CD14-positive monocyte (primary cell): ENCODE data around the gene TSPAN8. TPM values are rescaled to one million over a fixed set of nuclear protein-coding genes. Genes with fewer than 3 reads are reported as not detected.

Experiments used
- DNase-seq, 3 donors: peaks; one replicate each; pipeline ENCODE4 v3.0.0-alpha.2; 2011 to 2022
- H2AFZ ChIP-seq: 2 replicates; pipeline ENCODE4 v1.6.0; 2012; ENCODE audit warnings: mild to moderate bottlenecking, low read depth, low read length, inconsistent platforms; ENCODE audit not compliant: insufficient read depth, poor library complexity, severe bottlenecking
- H3K27ac ChIP-seq, 2 donors: 1 replicate in 1 of 2; 2 replicates in 1 of 2; pipeline ENCODE4 v1.5.1; 2012 to 2013; ENCODE audit warnings: low read length in 2 of 2, control low read depth in 1 of 2, inconsistent platforms in 1 of 2, low read depth in 1 of 2, mild to moderate bottlenecking in 1 of 2
- H3K27me3 ChIP-seq, 2 donors: one replicate each; pipeline versions ENCODE4 v1.6.0 to v1.6.1; 2011 to 2013; ENCODE audit warnings: low read length in 2 of 2; ENCODE audit not compliant: control insufficient read depth in 2 of 2, insufficient read depth in 2 of 2
- H3K36me3 ChIP-seq, 2 donors: replicated peaks in 1 of 2; 1 replicate in 1 of 2; 2 replicates in 1 of 2; pipeline versions ENCODE4 v1.5.1 to v1.6.1; 2012 to 2013; ENCODE audit warnings: low read length in 2 of 2, control low read depth in 1 of 2, inconsistent platforms in 1 of 2, mild to moderate bottlenecking in 1 of 2; ENCODE audit not compliant: insufficient read depth in 2 of 2, control insufficient read depth in 1 of 2
- H3K4me1 ChIP-seq, 2 donors: 1 replicate in 1 of 2; 2 replicates in 1 of 2; pipeline versions ENCODE4 v1.5.1 to v1.6.1; 2012 to 2013; ENCODE audit warnings: low read length in 2 of 2, control low read depth in 1 of 2, inconsistent platforms in 1 of 2, mild to moderate bottlenecking in 1 of 2, moderate library complexity in 1 of 2; ENCODE audit not compliant: insufficient read depth in 2 of 2, control insufficient read depth in 1 of 2
- H3K4me2 ChIP-seq: replicated peaks from 2 replicates; pipeline ENCODE3; 2012; ENCODE audit warnings: low read length, moderate library complexity, mild to moderate bottlenecking; ENCODE audit not compliant: poor library complexity, severe bottlenecking; ENCODE audit errors: extremely low read depth
- H3K4me3 ChIP-seq, 3 experiments: fragments of 200-600 bp in 1 of 3; sonication (generic) in 1 of 3; replicated peaks in 1 of 3; 1 replicate in 2 of 3; 2 replicates in 1 of 3; pipeline ENCODE4 v1.5.1; 2011 to 2013; ENCODE audit warnings: low read length in 3 of 3, mild to moderate bottlenecking in 3 of 3, control low read depth in 2 of 3, low read depth in 2 of 3, inconsistent platforms in 1 of 3, moderate library complexity in 1 of 3
- H3K79me2 ChIP-seq: 2 replicates; pipeline ENCODE4 v1.6.0; 2012; ENCODE audit warnings: mild to moderate bottlenecking, control low read depth, inconsistent platforms, low read length, moderate library complexity; ENCODE audit not compliant: insufficient read depth
- H3K9ac ChIP-seq: 2 replicates; pipeline ENCODE4 v1.6.0; 2017; ENCODE audit warnings: low read length, mild to moderate bottlenecking; ENCODE audit not compliant: insufficient read depth, poor library complexity, severe bottlenecking
- H3K9me3 ChIP-seq, 2 donors: replicated peaks in 1 of 2; 1 replicate in 1 of 2; 2 replicates in 1 of 2; pipeline versions ENCODE4 v1.5.1 to v1.6.1; 2012 to 2013; ENCODE audit warnings: low read length in 2 of 2, control low read depth in 1 of 2; ENCODE audit not compliant: control insufficient read depth in 1 of 2, insufficient read depth in 1 of 2
- H4K20me1 ChIP-seq: 2 replicates; pipeline ENCODE4 v1.6.0; 2012; ENCODE audit warnings: mild to moderate bottlenecking, low read length, control low read depth, moderate library complexity; ENCODE audit not compliant: insufficient read depth
- H3K27ac Mint-ChIP-seq, 7 donors: one replicate each; pipeline ENCODE4 v1.8.0; 2020; ENCODE audit warnings: mild to moderate bottlenecking in 7 of 7, mixed read lengths in 7 of 7, moderate library complexity in 6 of 7, inconsistent platforms in 2 of 7
- H3K27me3 Mint-ChIP-seq, 3 donors: one replicate each; pipeline ENCODE4 v1.8.0; 2021 to 2022; ENCODE audit warnings: low read depth in 3 of 3, mild to moderate bottlenecking in 3 of 3, mixed read lengths in 3 of 3, moderate library complexity in 3 of 3, inconsistent platforms in 1 of 3
- H3K36me3 Mint-ChIP-seq, 2 donors: one replicate each; pipeline ENCODE4 v1.8.0; 2020; ENCODE audit warnings: mixed read lengths in 2 of 2, inconsistent platforms in 1 of 2, mild to moderate bottlenecking in 1 of 2
- H3K4me1 Mint-ChIP-seq: one replicate; pipeline ENCODE4 v1.8.0; 2020; ENCODE audit warnings: mild to moderate bottlenecking, mixed read lengths
- H3K4me3 Mint-ChIP-seq, 2 donors: one replicate each; pipeline ENCODE4 v1.8.0; 2020; ENCODE audit warnings: mild to moderate bottlenecking in 2 of 2, mixed read lengths in 2 of 2, moderate library complexity in 1 of 2
- H3K9me3 Mint-ChIP-seq, 7 donors: one replicate each; pipeline ENCODE4 v1.8.0; 2020 to 2022; ENCODE audit warnings: mixed read lengths in 7 of 7, mild to moderate bottlenecking in 6 of 7, moderate library complexity in 6 of 7, inconsistent platforms in 2 of 7
- CTCF ChIP-seq: fragments of 200-600 bp; IDR thresholded peaks from one replicate; pipeline ENCODE4 v1.8.0; 2022; ENCODE audit warnings: antibody characterized with exemption, mild to moderate bottlenecking
- WGBS: methylation state at CpG from one replicate; pipeline ENCODE4 v1.1.5; 2013; ENCODE audit warnings: missing lambda C conversion rate; ENCODE audit not compliant: insufficient coverage; 5-methylcytosine and 5-hydroxymethylcytosine counted together
- intact Hi-C, 2 donors: fragments of 100-400 bp; cut with micrococcal nuclease; formaldehyde crosslinking; loops; one replicate each; pipeline versions ENCODE4 v1.15.0 to v1.15.1; 2023
- polyA plus RNA-seq, 3 donors: library from polyadenylated mRNA; depleted of rRNA in 1 of 3; unstranded in 2 of 3; stranded (reverse) in 1 of 3; fragments of 300-500 nt in 2 of 3; fragments of >200 nt in 1 of 3; fragmentation: Illumina TruSeq in 2 of 3; gene quantifications; 1 replicate in 2 of 3; 2 replicates in 1 of 3; pipeline ENCODE4 v1.2.3, GENCODE V29; 2012 to 2021

Gene TSPAN8
- polyA plus RNA-seq, 3 donors, result not detected

GRCh38 chr12:71134405-71134804, 23.4 kb downstream of the TSPAN8 start:
- Mint-ChIP-seq H3K4me1 (no peaks in the 10 kb centered on the region), H3K27ac (no peak overlapping the region), H3K9me3 (peaks cover 0 to 3% (median 2%) of the 10 kb centered on the region in 7 donors), H3K4me3 (no peak overlapping the region), H3K36me3 (no peaks in the 10 kb centered on the region), H3K27me3 (peaks cover 0 to 4% (median 3%) of the 10 kb centered on the region in 3 donors)
- Histone ChIP-seq H2AFZ (no peak overlapping the region), H3K4me1 (no peaks in the 10 kb centered on the region), H3K27me3 (no peaks in the 10 kb centered on the region), H3K27ac (no peak overlapping the region), H3K79me2 (no peaks in the 10 kb centered on the region), H3K4me2 (no peak overlapping the region), H4K20me1 (no peaks in the 10 kb centered on the region), H3K9ac (no peak overlapping the region), H3K4me3 (no peak overlapping the region), H3K36me3 (no peaks in the 10 kb centered on the region), H3K9me3 (no peaks in the 10 kb centered on the region)
- WGBS, result no CpG with 5 or more reads among the region's 2 CpGs
- intact Hi-C loops, result no loop called here
- DNase-seq, result no peak
- TF ChIP-seq CTCF, result no peak

- Histone ChIP-seq H3K36me3 (no peaks in the 10 kb centered on the region), H2AFZ (no peak overlapping the region), H3K27me3 (no peaks in the 10 kb centered on the region), H4K20me1 (no peaks in the 10 kb centered on the region), H3K4me2 (no peak overlapping the region), H3K4me3 (no peak overlapping the region), H3K27ac (no peak overlapping the region), H3K9me3 (no peaks in the 10 kb centered on the region), H3K4me1 (no peaks in the 10 kb centered on the region), H3K79me2 (no peaks in the 10 kb centered on the region), H3K9ac (no peak overlapping the region)
- H3K27me3 Mint-ChIP-seq, result peaks cover 0 to 3% (median 2%) of the 10 kb centered on the region in 3 donors
- no peak for TF ChIP-seq CTCF
- intact Hi-C loops, result no loop called here
- H3K9me3 Mint-ChIP-seq, result peaks cover 0 to 3% (median 0%) of the 10 kb centered on the region in 7 donors
- H3K4me1 Mint-ChIP-seq, result no peaks in the 10 kb centered on the region
- no peaks in the 10 kb centered on the region for H3K36me3 Mint-ChIP-seq
- H3K4me3 Mint-ChIP-seq, result no peak overlapping the region
- no CpG with 5 or more reads among the region's 1 CpG for WGBS
- no peak for DNase-seq
- H3K27ac Mint-ChIP-seq, result no peak overlapping the region
Observed at GRCh38 chr12:71130521-71131069, 27.2 kb downstream of the TSPAN8 start.
